ENCODE measurements around the gene FIZ1.
A peak's percentile ranks its signal among the peaks of the same experiment; 100 is the strongest.

Gene FIZ1

DNA sequence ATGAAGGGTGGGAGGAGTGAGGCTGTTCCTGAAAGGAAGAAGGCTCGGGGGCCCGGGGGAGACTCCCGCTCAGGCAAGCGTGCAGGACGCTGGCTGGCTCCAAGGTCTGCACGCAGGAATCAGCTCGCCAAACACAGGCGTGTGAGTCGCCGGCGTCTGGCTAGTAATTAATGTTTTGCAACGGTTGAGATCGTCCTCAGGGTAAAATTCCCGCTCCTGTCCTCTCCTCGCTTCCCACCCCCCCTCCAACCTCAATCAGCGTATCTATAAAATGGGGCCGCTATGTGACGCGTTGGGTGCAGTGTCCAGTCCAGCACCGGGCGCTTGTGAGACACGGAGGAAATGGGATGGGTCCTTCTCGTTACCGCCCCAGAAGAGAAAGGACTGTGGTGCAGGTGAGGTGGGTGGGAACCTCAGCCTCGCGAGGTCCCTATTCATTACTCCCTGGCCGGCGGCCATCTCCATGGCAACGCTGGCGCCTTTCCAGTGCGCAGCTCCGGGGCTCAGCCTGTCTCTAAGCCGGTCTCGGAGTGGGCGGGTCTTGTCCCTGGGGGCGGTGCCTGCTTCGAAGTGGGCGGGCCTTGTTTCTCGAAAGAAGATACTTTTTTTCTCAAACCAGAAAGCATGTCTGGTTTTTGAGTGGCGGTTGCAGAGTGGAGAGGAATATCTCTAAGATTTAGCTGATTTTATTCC is 12.2 kb downstream of the FIZ1 start:
- Histone ChIP-seq H3K9me3 (ENCODE audit: control insufficient read depth, insufficient read depth, low read depth, low read length) (no peaks in the 10 kb centered on the region), H3K27ac (ENCODE audit: extremely low read depth, low read depth, low read length) (no peak overlapping the region), H3K36me3 (ENCODE audit: control insufficient read depth in 2 of 2, insufficient read depth in 1 of 2, low read length in 2 of 2) (no peaks in the 10 kb centered on the region), H3K4me3 (ENCODE audit: low read depth, low read length) (peak overlapping the region; percentile 48), H3K4me1 (ENCODE audit: control insufficient read depth, insufficient read depth, low read length) (peaks cover 11% of the 10 kb centered on the region)
- ChIA-PET CTCF (interaction anchor here (0.5 to 1.9 kb wide), 8 partner anchors 12 to 120 kb away, joined by 3 to 6 read pairs (median 4); partner anchors contain the start of genes FIZ1 and ZNF865), POLR2A (interaction anchor here (0.8 to 6.9 kb wide), 4 partner anchors 11 to 37 kb away, joined by 4 to 71 read pairs (median 10); partner anchors contain the start of genes FIZ1, ZNF524, ZNF784 and ZNF865)
- TF ChIP-seq ZNF24 (tag by site-specific recombination; IDR thresholded peaks at IDR 0.05) (no peak), ZNF169 (tag by site-specific recombination; IDR thresholded peaks at IDR 0.05) (no peak), ZNF555 (tag by site-specific recombination; conservative IDR thresholded peaks at IDR 0.05) (no peak), ZNF768 (tag by site-specific recombination; IDR thresholded peaks at IDR 0.05) (no peak), ZNF37A (tag by site-specific recombination; IDR thresholded peaks at IDR 0.05) (no peak), ZNF843 (tag by site-specific recombination; IDR thresholded peaks at IDR 0.05) (no peak), ZNF248 (tag by site-specific recombination; IDR thresholded peaks at IDR 0.05) (no peak), SALL2 (tag by site-specific recombination; IDR thresholded peaks at IDR 0.05; ENCODE audit: borderline replicate concordance) (no peak), TCF7L2 (IDR thresholded peaks at IDR 0.05; ENCODE audit: borderline replicate concordance, low read depth, low read length) (no peak), ZNF433 (tag by site-specific recombination; IDR thresholded peaks at IDR 0.05; ENCODE audit: low read depth) (no peak), ZNF274 (IDR thresholded peaks at IDR 0.05; ENCODE audit: low read length) (no peak), ZNF274 (tag by site-specific recombination; IDR thresholded peaks at IDR 0.05; ENCODE audit: borderline replicate concordance) (no peak), ZNF266 (tag by site-specific recombination; IDR thresholded peaks at IDR 0.05; ENCODE audit: low read depth) (no peak), ZFP37 (tag by site-specific recombination; IDR thresholded peaks at IDR 0.05) (no peak), PRDM1 (tag by site-specific recombination; IDR thresholded peaks at IDR 0.05) (0 out of 2 replicates have a peak, but pooled peaks have one; percentile 16), ZNF510 (tag by site-specific recombination; IDR thresholded peaks at IDR 0.05; ENCODE audit: insufficient replicate concordance) (no peak), ZNF404 (tag by site-specific recombination; IDR thresholded peaks at IDR 0.05) (no peak)
- TF ChIP-seq, protein P1, sequence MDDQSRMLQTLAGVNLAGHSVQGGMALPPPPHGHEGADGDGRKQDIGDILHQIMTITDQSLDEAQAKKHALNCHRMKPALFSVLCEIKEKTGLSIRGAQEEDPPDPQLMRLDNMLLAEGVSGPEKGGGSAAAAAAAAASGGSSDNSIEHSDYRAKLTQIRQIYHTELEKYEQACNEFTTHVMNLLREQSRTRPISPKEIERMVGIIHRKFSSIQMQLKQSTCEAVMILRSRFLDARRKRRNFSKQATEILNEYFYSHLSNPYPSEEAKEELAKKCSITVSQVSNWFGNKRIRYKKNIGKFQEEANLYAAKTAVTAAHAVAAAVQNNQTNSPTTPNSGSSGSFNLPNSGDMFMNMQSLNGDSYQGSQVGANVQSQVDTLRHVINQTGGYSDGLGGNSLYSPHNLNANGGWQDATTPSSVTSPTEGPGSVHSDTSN (CRISPR knock-in tag; IDR thresholded peaks at IDR 0.05) = no peak
- TF ChIP-seq, protein P2, sequence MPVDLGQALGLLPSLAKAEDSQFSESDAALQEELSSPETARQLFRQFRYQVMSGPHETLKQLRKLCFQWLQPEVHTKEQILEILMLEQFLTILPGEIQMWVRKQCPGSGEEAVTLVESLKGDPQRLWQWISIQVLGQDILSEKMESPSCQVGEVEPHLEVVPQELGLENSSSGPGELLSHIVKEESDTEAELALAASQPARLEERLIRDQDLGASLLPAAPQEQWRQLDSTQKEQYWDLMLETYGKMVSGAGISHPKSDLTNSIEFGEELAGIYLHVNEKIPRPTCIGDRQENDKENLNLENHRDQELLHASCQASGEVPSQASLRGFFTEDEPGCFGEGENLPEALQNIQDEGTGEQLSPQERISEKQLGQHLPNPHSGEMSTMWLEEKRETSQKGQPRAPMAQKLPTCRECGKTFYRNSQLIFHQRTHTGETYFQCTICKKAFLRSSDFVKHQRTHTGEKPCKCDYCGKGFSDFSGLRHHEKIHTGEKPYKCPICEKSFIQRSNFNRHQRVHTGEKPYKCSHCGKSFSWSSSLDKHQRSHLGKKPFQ (tag by site-specific recombination; IDR thresholded peaks at IDR 0.05) = peak; percentile 40; the same call in 1 of the 2 replicates
- TF ChIP-seq, protein P3, sequence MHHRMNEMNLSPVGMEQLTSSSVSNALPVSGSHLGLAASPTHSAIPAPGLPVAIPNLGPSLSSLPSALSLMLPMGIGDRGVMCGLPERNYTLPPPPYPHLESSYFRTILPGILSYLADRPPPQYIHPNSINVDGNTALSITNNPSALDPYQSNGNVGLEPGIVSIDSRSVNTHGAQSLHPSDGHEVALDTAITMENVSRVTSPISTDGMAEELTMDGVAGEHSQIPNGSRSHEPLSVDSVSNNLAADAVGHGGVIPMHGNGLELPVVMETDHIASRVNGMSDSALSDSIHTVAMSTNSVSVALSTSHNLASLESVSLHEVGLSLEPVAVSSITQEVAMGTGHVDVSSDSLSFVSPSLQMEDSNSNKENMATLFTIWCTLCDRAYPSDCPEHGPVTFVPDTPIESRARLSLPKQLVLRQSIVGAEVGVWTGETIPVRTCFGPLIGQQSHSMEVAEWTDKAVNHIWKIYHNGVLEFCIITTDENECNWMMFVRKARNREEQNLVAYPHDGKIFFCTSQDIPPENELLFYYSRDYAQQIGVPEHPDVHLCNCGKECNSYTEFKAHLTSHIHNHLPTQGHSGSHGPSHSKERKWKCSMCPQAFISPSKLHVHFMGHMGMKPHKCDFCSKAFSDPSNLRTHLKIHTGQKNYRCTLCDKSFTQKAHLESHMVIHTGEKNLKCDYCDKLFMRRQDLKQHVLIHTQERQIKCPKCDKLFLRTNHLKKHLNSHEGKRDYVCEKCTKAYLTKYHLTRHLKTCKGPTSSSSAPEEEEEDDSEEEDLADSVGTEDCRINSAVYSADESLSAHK (tag by site-specific recombination; IDR thresholded peaks at IDR 0.05) = 0 out of 2 replicates have a peak, but pooled peaks have one; percentile 13
- TF ChIP-seq, protein P4, sequence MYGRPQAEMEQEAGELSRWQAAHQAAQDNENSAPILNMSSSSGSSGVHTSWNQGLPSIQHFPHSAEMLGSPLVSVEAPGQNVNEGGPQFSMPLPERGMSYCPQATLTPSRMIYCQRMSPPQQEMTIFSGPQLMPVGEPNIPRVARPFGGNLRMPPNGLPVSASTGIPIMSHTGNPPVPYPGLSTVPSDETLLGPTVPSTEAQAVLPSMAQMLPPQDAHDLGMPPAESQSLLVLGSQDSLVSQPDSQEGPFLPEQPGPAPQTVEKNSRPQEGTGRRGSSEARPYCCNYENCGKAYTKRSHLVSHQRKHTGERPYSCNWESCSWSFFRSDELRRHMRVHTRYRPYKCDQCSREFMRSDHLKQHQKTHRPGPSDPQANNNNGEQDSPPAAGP (tag by site-specific recombination; IDR thresholded peaks at IDR 0.05) = no peak
- TF ChIP-seq, protein P5, sequence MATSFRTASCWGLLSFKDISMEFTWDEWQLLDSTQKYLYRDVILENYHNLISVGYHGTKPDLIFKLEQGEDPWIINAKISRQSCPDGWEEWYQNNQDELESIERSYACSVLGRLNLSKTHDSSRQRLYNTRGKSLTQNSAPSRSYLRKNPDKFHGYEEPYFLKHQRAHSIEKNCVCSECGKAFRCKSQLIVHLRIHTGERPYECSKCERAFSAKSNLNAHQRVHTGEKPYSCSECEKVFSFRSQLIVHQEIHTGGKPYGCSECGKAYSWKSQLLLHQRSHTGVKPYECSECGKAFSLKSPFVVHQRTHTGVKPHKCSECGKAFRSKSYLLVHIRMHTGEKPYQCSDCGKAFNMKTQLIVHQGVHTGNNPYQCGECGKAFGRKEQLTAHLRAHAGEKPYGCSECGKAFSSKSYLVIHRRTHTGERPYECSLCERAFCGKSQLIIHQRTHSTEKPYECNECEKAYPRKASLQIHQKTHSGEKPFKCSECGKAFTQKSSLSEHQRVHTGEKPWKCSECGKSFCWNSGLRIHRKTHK (tag by site-specific recombination; IDR thresholded peaks at IDR 0.05) = no peak
- TF ChIP-seq, protein P6, sequence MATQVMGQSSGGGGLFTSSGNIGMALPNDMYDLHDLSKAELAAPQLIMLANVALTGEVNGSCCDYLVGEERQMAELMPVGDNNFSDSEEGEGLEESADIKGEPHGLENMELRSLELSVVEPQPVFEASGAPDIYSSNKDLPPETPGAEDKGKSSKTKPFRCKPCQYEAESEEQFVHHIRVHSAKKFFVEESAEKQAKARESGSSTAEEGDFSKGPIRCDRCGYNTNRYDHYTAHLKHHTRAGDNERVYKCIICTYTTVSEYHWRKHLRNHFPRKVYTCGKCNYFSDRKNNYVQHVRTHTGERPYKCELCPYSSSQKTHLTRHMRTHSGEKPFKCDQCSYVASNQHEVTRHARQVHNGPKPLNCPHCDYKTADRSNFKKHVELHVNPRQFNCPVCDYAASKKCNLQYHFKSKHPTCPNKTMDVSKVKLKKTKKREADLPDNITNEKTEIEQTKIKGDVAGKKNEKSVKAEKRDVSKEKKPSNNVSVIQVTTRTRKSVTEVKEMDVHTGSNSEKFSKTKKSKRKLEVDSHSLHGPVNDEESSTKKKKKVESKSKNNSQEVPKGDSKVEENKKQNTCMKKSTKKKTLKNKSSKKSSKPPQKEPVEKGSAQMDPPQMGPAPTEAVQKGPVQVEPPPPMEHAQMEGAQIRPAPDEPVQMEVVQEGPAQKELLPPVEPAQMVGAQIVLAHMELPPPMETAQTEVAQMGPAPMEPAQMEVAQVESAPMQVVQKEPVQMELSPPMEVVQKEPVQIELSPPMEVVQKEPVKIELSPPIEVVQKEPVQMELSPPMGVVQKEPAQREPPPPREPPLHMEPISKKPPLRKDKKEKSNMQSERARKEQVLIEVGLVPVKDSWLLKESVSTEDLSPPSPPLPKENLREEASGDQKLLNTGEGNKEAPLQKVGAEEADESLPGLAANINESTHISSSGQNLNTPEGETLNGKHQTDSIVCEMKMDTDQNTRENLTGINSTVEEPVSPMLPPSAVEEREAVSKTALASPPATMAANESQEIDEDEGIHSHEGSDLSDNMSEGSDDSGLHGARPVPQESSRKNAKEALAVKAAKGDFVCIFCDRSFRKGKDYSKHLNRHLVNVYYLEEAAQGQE (tag by site-specific recombination; IDR thresholded peaks at IDR 0.05) = no peak
- TF ChIP-seq, protein P7, sequence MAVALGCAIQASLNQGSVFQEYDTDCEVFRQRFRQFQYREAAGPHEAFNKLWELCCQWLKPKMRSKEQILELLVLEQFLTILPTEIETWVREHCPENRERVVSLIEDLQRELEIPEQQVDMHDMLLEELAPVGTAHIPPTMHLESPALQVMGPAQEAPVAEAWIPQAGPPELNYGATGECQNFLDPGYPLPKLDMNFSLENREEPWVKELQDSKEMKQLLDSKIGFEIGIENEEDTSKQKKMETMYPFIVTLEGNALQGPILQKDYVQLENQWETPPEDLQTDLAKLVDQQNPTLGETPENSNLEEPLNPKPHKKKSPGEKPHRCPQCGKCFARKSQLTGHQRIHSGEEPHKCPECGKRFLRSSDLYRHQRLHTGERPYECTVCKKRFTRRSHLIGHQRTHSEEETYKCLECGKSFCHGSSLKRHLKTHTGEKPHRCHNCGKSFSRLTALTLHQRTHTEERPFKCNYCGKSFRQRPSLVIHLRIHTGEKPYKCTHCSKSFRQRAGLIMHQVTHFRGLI (tag by site-specific recombination; IDR thresholded peaks at IDR 0.05) = no peak

Measured in HEK293 (cell line).